GM19035 (cell line): Measurements from ENCODE around the gene P2RX1.
"Not testable (repeated sequence)": the region's sequence is repeated elsewhere in the genome, so short reads cannot be mapped to it uniquely, and the experiment has no call there.

Experiments used
- ATAC-seq: cut with Tn5 transposase; IDR thresholded peaks from one replicate; pipeline ENCODE4 v1.9.1; 2021; ENCODE audit not compliant: unreplicated experiment

The P2RX1 gene

DNA sequence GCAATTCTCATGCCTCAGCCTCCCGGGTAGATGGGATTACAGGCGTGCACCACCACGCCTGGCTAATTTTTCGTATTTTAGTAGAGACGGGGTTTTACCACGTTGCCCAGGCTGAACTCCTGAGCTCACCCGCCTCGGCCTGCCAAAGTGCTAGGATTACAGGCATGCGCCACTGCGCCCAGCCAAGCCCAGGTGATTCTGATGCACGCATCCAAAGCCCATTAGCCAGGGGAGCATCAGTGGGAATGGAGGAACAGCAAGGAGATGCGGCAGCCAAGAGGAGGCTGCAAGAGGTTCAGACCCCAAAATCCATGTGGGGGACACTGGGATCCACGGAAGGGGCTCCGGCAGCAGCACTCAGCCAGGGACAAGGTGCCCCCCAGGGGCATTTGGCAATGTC is 35.9 kb upstream of the P2RX1 start:
- ATAC-seq: no peak

DNA sequence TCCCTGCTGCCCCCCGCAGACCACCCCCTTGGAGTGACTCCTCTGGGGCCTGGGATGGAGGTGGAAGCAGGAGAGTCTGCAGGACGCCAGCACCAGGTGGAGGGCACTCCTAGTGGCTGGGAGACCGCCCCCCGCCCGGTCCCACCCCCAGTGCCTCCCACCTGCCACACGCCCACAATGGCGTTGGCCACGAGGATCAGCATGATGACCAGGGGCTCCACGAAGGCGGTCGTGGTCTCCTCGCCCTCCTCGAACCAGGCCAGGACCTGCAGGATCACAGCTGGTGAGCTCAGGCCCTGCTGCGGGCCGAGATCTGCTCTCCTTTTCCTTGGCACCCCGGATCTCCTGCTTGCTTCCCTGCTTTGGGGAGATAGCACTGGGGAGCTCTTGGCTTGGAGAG is 35.2 kb upstream of the P2RX1 start:
- ATAC-seq: no peak

DNA sequence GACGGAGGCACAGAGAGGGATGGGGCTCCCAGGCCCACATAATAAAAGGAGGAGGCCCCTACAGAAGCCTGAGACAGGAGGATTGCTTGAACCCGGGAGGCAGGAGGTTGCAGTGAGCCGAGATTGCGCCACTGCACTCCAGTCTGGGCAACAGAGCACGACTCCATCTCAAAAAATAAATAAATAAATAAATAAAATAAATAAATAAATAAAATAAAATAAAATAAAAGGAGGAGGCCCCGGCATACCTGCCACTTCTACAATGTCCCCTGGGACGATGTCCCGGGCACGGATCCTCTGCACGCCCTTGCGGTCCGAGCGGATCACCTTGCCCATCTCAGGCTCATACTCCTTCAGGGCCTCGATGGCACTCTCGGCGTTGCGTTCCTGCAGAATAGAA is 34.7 kb upstream of the P2RX1 start:
- ATAC-seq: no peak

DNA sequence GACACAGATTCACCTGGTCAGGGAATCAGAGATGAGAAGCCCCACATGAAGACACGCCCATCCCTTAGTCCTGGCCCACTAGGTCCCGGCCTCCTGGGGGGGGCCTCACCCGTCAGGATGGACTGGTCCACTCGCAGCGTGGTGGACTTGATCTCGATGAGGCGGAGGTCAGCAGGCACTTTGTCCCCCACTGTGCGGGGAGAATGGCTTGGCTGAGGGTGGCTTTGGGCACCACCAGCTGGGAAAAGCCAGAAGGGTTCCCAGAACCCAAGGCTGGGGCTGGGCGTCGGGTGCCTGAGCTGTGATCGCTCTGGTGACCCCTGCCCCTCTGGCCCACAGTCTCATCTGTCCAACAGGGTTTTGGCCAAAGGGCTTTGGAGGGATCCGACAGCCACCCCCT is 34.3 kb upstream of the P2RX1 start:
- no peak for ATAC-seq

DNA sequence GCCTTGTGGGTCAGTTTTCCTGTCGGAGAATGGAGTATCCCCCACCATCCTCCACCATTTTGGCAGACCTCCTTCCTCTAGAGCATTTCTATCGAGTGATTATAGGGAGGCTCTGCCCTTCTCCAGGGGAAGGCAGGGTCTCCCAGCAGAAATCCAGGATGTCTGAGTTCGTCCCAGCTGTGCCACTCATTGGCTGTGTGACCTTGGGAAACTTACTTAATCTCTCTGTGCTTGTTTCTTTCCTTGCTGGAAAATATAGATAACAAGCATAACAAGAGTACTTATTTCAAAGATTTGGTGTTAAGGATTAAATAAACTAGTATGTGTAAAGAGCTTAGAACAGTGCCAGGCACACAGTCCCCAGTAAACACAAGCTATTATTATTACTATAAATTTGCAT is 33.2 kb upstream of the P2RX1 start:
- no peak for ATAC-seq

DNA sequence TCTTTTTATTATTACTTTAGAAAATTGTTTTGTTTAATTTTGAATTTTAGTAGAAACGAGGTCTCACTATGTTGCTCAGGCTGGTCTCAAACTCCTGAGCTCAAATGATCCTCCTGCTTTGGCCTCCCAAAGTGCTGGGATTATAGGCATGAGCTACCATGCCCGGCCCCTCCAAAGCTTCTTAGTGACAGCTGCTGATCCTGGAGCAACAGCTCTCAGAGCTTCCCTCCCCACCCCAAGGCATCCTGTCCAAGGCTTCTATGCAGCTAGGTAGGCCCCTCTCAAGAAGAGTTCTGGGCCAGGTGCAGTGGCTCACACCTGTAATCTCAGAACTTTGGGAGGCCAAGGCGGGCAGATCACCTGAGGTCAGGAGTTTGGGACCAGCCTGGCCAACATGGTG is 32.3 kb upstream of the P2RX1 start:
- ATAC-seq: not testable (repeated sequence)

DNA sequence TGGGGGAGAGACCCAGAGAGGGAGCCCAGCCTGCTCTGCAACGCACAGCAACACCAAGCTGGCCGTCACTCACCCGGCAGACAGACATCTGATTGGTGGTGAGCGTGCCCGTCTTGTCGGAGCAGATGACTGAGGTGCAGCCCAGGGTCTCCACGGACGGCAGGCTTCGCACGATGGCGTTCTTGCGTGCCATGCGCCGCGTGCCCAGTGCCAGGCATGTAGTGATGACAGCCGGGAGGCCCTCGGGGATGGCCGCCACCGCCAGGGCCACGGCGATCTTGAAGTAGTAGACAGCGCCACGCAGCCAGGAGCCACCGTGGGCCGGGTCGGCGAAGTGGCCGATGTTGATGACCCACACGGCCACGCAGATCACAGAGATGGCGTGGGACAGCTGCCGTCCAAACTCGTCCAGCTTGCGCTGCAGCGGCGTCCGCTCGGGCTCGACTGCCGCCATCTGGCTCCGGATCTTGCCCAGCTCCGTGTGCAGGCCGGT is 31.1 kb upstream of the P2RX1 start:
- no peak for ATAC-seq

DNA sequence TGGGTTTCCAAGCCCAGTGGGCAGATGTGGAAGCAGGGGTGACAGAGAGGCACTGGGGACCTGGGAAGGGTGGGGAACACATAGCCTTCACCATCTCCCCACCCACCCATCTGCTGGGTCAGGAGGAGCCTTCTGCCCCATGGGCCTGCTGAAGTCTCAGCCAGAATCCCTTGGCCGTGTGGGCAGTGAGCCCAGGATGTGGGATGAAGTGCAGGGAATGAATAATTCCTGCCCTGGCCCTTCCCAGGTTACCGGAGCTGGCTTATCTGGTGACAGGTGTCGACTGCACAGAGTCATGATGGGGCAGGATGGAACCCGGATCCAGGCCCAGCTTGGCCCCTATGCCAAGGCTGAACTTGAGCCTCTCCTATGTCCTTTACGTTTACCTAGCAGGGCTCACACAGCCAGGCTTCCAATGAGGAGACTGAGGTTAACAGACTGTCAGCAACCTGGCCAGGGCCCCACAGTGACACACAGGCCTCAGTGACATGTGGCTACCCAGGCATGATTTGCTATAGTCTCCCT is 30.5 kb upstream of the P2RX1 start:
- ATAC-seq: no peak

DNA sequence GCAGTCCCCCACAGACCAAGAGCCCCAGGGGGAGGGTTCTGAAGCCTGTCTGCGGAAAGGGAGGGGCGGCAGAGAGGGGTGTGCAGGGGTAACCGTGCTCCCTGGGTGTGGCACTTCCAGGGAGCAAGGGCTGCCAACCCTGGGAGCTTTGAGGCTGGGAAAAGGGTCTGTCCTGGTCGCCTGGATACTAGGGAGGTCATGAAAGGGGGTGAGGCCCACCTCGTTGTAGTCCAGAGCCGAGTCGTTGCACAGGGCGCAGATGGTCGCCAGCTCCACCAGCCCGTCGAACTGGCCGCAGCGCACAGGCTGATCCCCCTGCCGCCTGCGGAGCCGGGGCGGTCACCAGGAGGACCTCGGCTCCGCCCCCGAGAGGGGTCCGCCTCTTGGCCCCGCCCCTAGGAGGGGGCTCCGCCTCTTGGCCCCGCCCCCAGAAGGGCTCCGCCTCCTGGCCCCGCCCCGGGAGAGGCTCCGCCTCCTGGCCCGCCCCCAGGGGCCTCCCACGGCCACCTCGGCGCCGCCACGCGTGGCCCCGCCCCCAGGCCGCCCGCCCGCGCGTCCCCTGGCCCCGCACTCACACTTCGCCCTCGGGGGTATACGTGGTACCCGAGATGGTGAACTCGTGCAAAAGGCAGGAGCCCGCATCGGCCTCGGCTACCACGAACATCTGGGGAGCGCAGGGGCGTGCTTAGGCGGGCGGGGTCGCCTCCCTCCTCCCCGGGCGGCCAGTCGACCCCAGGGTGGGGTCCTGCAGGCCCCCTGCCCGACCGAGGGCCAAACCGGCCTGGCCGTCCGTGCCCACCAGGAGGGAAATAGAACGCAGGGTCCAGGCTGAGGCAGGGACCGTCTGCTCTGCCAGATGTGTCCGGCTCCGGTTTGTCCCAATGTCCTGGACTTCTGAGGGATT is 28.5 kb upstream of the P2RX1 start:
- no peak for ATAC-seq

DNA sequence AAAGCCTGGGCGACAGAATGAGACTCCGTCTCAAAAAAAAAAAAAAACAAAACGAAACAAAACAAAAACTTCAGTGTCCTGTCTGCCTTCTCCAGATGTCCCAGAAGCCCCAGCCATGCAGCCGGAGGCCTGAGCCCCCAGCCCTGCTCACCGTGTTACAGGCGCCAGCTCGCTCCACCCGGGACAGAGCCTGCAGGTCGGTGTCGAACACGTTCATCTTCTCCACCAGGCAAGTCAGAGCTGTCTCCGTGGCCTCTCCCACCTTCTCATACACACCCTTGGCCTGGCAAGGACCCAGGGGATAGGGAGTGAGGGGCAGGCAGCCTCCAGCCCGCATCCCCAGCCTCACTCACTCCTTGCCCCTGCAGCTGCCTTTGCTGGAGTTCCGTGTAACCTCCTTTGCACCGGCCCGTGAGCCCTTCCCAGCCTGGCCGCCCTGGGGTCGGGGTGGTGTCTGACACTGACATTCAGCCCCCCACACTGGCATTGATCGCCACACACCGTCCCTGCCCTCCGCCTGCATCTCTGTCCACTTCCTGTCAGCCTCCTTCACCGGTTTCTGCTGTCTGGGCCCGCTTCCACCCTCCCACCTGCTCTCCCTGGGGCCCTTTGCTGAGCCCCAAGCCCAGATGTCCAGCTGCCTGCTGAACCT is 27.1 kb upstream of the P2RX1 start:
- ATAC-seq: no peak

DNA sequence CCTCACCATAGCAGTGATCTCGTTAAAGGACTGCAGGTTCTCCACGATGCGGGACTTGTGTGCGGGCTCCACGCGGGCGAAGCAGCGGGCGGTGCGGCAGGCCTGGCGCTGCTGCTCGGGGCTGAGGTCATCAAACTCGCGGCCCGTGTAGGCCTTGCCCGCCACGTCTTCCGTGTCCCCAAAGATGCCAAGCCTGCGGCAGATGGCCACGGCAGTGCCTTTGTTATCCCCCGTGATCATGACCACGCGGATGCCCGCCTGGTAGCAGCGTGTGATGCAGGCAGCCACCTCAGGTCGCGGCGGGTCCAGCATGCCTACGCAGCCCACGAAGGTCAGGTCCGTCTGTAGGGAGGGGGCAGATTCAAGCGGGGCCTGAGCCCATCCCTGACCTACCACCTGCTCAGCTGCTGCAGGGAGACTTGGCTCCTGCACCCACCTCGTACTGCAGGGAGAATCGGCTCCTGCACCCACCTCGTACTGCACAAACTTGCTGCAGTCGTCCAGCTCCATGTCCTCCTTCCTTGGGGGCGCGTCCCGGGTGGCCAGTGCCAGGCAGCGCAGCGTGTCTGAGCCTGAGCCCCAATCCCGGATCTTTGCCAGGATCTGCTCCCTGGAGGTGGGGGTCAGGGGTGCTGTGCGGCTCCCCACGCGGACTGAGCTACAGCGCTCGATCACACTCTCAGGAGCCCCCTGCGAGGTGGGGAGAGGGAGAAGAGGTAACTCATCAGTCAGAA is 24.9 kb upstream of the P2RX1 start:
- no peak for ATAC-seq

DNA sequence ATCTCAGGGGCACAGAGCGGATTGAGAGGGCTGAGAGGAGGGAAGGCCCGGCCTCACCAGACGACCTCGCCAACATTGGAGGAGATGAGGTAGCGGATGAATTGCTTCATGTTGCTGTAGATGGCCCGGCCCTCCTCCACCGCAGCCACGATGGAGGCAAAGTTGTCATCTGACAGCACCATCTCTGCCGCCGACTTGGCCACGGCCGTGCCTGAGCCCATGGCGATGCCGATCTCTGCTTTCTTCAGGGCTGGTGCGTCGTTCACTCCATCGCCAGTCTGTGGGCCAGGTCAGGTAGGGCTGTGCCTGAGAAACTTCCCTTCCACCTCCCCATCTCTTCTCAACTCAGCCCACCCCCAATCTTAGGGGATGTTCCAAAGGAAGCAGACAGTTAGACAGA is 21.1 kb upstream of the P2RX1 start:
- no peak for ATAC-seq

DNA sequence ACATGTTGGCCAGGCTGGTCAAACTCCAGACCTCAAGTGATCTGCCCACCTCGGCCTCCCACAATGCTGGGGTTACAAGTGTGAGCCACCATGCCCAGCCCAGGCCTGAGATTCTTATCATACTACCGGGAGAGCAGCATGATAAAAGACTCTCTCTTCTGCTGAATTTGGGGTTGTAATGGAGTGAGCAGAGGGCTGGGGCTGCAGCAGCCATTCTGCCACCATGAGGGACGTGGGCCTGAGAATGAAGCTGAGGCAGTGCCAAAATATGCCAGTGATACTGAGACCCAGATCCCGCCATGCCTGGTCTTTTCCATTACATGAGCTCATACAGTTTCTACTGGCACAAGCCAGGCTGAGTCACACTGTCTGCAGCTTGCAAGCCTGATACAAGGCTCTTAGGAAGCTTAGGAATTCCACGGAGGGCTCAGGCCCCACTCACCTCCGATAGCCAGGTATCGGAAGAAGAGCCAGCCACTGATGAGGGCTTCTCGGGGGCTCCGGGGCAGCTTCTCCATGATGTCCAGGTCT is 19.6 kb upstream of the P2RX1 start:
- ATAC-seq: no peak

DNA sequence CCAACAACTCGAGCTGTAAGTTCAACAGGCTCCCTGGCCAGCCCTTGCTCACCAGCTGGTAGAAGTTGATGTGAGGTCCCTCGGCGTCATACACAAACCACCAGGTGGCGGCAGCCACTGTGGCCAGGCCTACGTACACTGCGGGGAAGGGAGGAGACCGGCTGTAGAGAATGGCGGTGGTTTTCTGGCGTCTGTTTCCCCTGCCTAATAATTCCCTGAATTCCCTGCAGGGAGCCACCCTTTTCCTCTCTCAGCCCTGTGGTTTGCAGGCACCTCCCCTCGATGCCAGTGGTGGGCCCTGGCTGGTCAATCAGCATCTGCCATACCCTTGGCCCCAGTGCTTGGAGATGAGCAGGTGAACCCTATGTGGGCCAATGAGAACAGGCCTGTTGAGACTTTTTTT is 18.9 kb upstream of the P2RX1 start:
- ATAC-seq: no peak

DNA sequence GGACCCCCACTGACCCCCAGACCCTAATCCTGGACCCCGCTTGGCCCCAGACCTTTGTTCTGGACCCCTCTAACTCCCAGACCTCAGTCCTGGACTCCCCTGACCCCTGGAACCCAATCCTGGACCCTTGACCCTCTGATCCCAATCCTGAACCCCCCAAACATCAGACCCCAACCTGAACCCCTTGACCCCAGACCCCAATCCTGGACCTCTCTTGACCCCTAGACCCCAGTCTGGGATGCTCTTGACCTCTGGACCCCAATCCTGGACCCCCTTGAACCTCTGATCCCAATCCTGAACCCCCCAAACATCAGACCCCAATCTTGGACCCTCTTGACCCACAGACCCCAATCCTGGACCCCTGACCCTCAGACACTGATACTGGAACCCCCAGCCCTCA is 13.5 kb upstream of the P2RX1 start:
- ATAC-seq: no peak

DNA sequence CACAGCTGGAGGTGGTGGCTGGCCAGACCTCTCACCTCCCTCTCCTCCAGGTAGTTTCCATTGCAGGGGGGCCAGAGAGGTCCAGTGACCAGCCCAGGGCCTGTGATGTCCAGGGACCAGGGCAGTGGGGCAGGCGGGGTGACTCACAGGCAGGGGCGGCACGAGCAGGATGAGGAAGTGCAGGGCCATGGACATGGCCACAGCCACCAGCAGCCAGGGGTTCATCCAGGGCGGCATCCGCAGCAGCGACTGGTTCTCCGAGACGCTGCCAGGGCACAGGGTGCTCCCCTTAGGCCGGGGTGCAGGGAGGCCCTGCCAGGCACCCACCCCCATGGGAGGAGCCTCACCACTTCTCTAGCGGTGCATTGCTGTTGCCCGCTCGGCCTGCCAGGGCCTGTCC is 12.9 kb upstream of the P2RX1 start:
- ATAC-seq: no peak

DNA sequence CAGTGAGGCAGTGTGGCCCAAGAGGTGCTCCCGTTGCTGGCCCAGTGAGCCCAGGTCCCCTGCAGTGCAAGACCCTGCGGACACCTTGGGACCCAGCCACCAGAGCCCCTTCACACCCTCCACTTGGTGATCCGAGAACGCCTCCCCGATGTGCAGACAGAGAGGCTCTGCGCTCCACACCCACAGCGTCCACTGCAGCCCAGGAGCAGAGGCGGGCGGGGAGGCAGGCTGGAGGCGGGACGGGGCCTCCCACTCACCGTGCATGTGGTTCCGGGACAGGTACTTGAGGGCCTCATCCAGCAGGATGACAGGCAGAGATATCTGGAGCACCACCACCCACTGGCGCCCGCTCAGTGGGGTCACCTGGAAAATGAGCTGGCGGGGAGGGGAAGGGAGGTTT is 12.1 kb upstream of the P2RX1 start:
- ATAC-seq: no peak

DNA sequence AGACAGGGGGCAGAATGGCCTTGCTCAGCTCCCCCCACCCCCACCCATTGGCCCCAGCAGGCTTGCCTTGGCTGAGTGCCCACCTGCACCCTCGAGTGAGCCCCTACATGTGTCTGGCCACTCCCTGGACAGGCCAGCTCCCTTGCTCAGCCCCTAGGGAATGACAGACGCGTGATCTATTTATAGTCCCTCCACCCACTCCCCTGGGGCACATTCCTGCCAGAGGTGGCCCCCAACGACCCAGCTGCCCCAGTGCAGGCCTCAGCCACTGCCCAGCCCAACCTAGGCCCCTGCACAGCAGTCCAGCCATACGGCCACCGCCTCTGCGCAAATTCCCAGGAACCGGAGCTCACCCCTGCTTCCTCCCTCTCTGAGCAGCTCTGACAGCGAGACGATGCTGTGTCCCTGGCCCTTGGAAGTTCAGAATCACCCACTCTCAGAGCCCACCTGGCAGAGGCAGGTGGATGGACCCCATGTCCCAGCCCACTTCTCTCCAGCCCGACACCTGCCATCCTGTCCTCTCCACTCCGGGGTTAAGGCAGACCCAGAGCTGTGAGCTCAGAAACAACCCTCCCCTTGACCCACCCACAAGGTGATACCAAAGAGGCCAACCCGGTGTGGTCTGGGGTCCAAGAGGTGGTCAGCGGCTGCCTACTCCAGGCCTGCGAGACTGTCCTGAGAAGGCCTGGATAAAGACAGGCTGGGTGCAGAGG is 11.5 kb upstream of the P2RX1 start:
- ATAC-seq: no peak

DNA sequence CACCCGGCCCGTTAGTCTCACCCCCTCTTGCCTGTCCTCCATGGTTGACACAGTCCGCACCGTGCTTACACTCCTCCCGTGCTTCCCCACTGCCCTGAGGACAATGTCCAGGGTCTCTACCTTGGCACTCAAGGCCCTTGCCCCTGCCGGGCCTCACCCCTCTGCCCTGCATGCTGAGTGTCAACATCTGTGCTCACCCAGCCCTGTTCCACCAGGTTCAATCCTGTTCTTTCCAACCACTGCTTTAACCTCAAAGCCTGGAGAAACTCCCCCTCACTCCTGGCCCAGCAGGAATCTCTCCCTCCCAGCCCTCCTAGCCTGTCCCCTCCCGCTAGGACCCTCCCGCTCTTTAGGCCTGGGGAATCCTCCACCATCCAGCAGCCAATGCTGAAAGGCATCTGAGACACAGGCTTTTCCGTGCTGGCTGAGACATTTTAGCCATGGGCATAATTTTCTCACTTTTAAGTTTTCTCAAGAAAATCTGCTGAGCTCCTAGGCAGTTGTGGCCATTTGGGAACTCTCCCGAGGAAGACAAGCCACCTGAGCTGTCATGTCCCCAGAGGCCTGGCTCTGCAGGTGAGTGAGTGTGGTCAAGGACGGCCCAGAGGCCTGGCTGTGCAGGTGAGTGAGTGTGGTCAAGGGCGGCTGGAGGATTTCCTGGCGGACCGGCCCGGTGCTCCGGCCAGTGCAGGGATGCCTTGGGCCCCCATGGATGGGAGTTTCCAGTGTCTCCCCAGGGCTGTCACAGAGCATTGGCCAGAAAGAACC is 10.8 kb upstream of the P2RX1 start:
- ATAC-seq: no peak
